GM19238 (cell line): ENCODE measurements around the gene RB1.
"Not testable (repeated sequence)": the region's sequence is repeated elsewhere in the genome, so short reads cannot be mapped to it uniquely, and the experiment has no call there.

Experiments
- DNase-seq: peaks from one replicate; pipeline ENCODE4 v3.0.0; 2011; ENCODE audit warnings: low spot score; ENCODE audit not compliant: insufficient read length

Gene RB1

DNA sequence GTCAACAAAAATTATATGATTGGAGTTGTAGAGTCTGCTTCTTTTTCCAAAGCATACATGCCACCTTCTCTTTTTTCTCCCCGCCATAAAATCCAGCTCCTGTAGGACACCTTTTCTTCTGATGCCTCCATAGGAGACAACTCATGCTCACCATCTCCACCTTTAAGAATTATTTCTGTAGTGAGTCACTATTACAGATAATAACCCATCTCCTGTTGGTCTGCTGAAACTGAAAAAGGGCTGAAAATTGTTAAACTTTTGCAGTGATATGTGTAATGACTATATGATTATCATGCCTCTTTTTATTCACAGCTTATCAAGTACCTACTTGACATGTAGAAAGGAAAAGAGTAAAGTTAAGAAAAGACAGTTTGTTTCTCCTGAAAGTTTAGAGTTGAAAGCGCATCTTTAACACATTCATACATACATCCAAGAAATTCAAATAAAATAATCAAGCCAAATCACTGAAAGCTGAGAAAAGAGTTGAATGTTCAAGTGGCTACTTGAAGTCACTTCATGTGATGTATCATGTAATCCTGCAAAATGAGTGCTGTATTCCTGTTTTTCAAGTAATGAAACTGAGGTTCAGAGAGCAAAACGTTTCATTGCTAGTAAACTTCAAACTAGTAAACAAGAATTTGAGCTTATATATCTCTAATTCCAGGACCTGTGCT lies 144.9 kb downstream of the RB1 start:
- DNase-seq: no peak

DNA sequence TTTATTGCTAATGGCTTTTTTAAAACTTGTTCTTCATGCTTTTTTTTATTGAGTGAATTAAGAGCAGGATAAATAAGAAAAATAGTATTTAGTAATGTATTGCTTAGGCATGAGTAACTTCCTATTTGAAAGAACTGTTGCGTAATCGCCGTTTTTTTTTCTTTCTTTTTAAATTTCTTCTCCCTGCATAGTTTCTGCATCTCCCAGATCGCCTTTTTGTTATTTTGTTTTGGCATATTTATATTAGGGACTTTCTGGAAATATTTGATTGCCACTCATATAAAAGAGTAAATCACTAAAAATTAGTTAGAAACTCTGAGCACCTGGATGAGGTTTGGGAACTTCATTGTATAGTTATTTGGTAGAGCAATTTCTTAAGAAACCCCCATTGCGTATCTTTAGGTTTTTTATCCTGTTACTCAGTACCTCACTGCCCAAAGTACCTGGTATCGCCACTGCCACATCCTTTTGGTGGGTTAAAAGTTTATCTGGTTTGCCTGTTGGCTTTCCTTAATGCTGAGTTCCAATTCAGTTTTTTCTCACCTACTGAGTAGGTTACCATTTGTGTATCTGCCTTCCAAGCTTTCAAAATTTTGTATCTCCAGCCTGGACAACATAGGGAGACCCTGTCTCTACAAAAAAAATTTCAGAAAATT lies 145.5 kb downstream of the RB1 start:
- no peak for DNase-seq

DNA sequence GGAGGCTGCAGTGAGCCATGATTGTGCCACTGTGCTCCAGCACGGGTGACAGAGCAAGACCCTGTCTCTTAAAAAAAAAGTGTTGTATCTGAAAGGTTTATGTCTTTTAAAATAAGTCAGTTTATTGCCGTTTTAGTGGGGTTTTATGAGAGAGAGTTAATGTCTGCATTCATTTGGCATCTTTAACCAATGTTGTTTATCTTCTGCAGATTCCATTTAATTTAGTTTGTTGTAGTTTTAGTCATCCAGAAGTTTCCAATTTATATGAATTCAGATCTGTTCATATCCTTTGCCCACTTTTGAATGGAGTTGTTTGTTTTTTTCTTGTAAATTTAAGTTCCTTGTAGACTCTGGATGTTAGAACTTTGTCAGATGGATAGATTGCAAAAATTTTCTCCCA lies 146.1 kb downstream of the RB1 start:
- no peak for DNase-seq

DNA sequence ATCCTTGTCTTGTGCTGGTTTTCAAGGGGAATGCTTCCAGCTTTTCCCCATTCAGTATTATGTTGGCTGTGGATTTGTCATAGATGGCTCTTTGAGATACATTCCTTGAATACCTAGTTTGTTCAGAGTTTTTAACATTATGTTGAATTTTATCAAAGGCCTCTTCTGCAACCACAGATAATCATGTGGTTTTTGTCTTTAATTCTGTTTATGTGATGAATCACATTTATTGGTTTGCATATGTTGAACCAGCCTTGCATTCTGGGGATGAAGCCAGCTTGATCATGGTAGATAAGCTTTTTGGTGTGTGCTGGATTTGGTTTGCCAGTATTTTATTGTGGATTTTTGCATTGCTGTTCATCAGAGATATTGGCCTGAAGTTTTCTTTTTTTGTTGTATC lies 147.6 kb downstream of the RB1 start:
- not testable (repeated sequence) for DNase-seq

DNA sequence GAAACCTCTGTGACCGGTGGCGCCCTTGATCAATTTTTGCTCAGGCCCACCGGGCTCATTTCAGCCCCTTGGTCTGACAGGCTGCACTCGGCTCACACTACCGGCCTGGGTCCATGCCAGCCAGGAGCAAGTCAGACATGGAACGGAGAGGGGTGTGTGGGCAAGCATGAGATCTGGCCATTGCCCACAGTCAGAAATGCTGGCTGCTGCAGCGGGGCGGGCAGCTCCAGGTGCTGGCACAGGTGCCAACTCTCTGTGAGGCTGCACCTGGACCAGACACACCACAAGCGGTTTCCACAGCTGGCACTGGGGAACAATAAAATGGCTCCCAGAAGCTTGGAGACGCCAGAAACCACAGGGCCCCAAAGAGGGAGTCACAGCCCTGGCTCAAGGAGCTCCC lies 153.0 kb downstream of the RB1 start:
- no peak for DNase-seq

DNA sequence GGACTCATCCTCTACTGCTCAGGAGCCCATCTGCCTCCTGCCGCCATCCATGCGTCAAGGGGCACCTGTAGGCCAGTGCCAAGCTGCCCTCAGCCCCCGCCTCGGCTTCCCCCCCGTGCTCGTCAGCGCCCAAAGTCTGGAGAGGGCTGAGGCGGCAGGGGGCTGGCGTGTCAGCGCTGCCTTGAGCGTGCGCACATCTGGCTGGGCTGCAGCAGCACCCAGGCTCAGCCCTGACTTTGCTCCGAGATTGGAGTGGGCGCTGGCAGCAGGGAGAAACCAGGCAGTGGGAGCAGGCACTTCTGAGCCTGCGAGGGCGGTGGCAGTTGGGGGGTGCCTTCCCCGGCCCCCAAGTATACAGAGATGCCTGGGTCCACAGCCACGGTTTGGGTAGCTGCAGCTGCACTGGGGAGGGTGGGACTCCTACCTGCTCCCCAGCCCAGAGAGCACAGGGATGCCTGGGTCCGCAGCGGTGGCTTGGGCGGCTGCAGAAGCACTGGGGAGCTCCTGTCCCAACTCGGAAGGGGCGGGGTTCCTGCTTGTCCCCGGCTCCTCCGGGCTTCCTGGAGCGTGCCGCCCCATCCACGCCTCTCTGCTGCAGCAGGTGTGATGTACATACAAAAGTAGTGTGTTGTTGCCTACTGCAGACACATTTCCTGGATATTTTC lies 154.2 kb downstream of the RB1 start:
- DNase-seq: no peak

DNA sequence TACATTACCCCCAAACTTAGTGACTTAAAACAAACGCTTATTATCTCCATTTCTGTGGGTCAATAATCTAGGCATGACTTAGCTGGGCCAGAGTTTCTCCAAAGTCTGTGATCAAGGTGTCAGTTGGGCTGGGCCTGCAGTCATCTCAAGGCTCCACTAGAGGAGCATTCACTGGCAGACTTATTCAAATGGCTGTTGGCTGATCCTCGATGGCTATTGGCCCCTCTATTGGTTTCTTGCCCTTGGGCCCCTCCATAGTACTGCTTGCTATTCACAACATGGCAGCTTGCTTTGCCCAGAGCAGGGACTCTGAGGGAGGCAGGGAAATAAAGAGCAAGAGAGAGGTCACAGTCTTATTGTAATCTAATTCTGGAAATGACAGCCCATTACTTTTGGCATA lies 171.7 kb downstream of the RB1 start:
- DNase-seq: no peak

DNA sequence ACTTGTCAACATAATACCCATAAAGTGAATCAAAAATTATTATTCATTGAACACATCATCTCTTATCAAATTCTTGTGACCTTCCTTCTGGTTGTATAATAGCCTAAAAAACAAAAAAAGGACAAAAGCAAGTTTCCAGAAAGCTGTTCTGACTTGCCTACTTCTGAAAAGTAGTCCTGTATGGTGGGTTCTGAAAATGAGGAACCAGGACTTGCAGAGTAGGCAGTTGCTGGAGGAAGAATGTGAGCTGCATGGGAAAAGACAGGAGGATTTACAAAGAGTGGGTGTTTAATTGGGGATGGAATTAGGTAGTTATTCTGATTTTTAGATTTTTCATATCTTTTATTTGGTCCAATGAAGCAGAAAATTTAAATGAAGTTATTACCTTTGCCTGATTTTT lies 172.7 kb downstream of the RB1 start:
- no peak for DNase-seq

DNA sequence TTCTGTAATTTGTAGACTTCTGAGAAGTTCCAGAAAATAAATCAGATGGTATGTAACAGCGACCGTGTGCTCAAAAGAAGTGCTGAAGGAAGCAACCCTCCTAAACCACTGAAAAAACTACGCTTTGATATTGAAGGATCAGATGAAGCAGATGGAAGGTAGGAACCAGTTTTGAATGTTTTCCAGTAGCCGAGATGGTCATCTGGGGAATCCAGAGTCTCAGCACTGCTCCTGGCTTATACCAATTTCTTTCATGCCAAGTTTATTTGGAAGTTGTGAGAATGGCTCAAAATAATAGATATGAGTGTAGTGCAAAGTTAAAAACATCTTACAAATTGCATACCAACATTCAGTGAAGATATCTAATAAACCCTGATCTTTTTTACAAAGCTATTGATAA lies 173.1 kb downstream of the RB1 start:
- DNase-seq: no peak

DNA sequence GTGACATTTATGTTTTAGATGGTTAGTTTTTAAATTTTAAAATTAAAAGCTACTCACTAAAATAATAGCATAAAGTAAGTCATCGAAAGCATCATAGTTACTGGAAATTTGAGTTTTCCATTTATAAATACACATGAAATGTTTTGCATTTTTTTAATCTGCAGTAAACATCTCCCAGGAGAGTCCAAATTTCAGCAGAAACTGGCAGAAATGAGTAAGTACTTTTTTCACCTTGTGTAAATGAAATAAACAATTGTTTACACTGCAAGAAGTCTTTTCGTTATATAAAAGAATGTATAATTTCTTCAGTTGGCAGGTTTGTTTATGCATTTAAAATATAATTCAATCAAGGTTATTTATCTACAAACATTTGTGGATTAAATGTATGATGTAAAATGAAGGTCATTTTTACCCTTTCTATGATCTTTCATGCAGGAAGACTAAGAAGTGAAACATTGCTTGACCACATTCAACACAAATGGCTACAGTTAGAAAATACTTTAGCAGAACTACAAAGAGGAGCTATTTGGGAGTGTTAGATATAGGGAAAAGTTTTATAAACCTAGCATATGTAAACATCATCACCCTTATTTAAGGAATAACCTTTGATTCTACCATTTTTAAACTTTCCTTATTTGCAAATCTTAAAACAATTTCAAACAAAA lies 173.8 kb downstream of the RB1 start:
- DNase-seq: no peak

DNA sequence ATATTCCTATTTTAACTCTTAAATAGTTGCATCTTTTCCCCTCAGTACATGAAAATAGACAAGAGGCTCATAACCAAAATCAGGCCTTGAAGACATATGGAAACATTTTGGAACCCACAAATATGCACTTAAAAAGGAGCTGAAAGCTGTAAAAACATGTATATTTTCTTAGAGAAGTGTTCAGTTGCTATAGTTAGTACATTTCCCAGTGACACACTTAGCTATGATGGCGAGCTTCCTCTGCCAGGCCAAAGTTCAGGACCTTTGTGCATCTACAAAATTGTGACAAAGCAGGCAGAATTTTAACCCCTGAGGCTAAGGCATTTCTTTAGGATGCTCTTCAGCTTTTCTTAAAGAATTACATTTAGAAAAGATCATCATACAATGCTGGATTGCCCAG lies 174.8 kb downstream of the RB1 start:
- no peak for DNase-seq

DNA sequence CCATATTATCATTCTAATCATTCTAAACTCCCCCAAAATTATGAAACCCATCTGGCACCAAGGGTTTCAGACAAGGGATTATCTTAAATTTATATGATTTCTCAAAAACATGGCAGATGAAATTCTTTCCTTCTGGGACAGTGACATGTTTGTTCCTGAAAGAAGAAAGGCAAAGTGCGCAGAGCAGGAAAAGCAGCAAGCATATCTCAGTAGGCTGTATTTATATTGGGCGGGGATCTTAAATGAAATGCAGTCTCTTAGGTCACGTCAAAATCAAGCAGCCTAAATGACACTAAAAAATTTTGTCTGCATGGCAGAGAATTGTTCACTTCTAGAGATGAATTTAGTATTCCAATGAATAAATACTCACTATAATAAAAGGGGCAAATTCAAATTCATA lies 180.0 kb downstream of the RB1 start:
- no peak for DNase-seq

DNA sequence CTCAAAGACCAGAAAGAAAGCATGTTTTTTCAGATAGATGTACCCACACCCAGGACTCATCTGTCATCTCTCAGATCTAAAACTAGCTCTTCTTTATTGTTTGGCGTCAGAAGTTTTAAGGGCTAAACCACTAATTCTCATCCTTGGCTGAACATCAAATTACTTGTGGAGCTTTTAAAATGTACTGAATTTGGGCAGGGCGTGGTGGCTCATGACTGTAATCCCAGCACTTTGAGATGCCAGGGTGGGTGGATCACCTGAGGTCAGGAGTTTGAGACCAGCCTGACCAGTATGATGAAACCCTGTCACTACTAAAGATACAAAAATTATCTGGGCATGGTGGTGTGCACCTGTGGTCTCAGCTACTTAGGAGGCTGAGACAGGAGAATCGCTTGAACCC lies 181.9 kb downstream of the RB1 start:
- DNase-seq: no peak

DNA sequence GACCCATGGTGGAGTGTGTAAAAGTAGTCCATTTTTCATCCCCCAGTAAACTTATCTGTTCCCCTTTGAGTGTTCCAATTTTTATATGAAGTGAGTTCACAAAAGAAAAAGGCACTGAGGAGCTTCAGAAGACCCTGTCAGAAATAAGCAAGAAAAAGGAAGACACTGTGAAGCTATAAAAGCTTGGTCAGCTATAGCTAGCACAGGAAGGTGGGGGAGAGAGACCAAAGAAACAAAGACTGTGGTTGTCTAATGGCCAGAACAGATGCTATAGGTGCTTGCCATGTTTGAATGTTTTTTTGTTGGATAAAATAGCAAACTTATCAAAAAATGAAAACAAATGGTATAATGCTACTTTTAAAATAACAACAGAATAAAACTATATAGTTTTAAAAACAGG lies 182.8 kb downstream of the RB1 start:
- DNase-seq: no peak

DNA sequence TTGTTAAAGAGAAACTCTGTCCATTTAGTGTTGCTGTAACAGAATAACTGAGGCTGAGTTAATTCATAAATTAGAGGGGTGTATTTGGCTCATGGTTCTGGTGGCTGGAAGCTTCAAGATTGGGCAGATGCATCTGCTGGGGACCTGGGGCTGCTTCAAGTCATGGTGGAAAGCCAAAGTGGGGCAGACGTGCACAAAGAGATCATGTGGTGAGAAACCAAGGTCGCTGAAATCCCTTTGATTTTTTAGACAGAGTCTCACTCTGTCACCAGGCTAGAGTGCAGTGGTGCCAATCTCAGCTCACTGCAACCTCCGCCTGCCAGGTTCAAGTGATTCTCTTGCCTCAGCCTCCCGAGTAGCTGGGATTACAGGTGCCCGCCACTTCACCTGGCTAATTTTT lies 183.3 kb downstream of the RB1 start:
- no peak for DNase-seq

DNA sequence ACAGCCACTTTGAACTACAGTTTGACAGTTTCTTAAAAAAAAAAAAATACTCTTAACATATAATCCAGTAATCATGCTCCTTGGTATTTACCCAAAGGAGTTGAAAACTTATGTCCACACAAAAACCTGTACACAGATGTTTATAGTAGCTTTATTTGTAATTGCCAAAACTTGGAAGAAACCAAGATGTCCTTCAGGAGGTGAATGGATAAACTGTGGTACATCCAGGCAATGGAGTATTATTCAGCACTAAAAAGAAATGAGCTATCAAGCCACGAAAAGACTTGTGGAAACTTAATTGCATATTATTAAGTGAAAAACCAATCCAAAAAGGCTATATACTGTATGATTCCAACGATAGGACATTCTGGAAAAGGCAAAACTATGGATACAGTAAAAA lies 184.4 kb downstream of the RB1 start:
- DNase-seq: no peak

DNA sequence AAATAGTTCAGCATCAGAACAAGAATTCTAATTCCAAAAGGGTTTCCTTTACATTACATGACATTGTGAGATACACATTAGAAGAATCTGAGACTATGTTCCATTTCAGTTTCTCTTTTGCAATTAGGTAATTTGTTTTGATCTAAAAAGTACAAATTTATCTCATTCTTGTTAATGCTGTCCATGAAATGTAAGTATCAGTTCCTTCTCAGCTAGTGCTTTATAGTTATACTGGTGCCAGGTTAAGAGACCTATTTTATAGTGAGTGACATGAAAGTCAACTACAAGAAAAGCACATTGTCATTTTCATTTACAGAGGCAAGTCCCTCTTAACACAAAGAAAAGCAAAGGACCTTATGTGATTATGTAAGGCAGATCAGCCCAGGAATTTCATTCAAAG lies 185.4 kb downstream of the RB1 start:
- no peak for DNase-seq

DNA sequence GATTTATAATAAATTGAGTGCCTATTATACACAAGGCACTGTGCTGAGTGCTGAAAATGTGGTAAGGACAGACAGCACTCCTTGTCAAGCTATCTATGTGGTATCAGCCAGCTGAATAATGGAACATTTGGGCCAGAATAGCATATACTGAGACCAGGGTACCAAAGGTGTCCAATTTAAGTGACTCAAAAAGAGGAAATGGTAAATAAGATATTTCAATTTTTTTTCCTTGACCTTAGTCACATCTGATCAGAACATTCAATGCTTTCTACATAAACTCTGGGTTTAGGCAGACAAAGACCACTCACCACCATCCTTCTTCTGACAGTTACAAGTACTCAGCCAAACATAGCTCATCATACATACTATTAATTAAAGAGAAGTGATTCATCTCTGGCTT lies 186.1 kb downstream of the RB1 start:
- no peak for DNase-seq

DNA sequence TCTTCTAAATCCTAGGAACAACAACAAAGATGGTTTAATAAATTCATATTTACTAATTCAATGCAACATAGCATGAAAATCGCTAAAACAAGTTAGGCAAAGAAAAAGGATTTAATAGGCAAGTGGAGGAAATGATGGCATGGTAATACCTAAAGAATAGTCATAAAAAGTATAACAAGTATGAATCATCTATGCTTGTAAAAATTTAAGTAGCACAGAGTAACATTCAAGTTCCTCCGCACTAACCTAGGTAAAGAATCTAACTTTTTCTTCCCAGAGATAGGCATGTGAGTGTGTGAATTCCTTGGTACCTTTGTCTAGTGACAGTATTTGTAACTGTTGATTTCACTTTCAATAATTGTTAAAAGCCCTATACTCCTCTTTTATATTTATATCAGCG lies 186.7 kb downstream of the RB1 start:
- no peak for DNase-seq

DNA sequence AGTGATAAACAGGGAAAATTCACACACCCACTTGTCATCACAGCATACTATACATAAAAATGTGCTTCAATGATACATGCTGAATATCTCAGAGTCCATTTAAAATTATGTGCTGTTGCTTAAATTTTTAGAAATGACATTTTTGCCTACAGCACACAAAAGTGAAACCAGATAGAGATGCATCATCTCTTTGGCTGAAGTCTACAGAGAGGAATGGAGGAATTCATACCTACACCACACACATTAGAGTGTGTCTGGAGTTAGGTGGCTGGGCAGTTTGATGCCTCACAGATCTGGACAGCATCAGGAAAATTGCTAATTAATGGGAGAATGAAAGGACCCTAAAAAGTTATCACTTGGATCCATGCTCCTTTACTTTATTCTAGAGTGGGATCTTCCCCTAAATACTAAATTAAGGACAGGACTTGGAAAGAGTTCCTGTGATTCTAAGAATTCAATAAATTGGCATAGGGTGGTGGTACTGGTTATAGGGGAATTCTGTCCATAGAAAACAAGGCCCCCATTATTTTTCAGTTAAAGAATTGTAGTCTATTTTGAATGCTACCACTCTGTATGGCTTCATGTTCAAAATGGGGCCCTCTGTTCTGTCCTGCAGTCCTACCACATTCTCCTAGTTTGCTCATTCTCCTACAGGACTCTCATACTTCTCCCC lies 188.0 kb downstream of the RB1 start:
- DNase-seq: no peak

DNA sequence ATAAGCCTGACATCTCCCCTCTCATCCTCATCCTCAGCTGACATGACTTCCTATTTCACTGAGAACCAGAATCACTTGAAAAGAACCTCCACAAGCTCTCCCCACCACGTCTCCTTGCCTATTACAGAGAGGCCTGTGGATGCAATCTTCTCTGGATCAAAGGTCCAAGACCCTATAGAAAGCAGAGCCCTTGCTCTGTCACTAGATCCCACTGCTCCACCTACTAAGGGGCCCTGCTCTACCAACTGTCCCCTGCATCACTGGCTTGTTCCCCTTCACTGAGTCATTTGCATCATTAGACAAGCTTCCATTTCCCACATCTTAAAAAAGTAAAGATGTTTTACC lies 188.5 kb downstream of the RB1 start:
- no peak for DNase-seq

DNA sequence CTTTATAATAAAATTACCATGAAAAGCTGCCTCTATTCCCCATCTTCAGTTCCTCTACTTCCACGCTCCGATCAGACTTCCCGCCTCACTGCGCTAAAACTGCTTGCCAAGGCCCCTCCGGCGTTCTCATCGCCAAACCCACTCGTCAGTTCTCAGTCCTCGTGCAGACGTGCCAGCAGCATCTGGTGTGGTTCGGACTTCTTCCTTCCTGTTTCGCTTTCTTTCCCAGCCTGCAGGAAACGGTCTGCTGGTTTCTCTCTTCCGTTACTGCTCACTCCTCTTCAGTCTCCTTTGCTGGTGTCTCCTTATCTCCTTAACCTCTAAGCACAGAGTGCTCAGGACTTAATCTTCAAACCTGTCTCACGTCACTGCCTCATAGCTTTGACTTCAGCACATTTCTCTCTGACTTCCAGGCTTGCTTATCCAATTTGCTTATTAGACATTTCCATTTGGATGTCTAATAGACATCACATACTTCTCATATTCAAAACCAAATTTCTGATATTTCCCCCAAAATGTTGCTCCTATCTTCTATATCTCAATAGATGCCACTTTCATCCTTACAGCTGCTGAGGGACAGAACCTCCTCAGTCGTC lies 189.0 kb downstream of the RB1 start:
- peak; percentile 48 for DNase-seq
